Brain pericyte (primary cell): ENCODE data around the gene ACTL6B.
"Not testable (repeated sequence)": the region's sequence is repeated elsewhere in the genome, so short reads cannot be mapped to it uniquely, and the experiment has no call there.

ENCODE experiments used
- DNase-seq: peaks from one replicate; pipeline ENCODE4 v3.0.0-alpha.2; 2012; ENCODE audit warnings: low read depth, low spot score

The ACTL6B gene

DNA sequence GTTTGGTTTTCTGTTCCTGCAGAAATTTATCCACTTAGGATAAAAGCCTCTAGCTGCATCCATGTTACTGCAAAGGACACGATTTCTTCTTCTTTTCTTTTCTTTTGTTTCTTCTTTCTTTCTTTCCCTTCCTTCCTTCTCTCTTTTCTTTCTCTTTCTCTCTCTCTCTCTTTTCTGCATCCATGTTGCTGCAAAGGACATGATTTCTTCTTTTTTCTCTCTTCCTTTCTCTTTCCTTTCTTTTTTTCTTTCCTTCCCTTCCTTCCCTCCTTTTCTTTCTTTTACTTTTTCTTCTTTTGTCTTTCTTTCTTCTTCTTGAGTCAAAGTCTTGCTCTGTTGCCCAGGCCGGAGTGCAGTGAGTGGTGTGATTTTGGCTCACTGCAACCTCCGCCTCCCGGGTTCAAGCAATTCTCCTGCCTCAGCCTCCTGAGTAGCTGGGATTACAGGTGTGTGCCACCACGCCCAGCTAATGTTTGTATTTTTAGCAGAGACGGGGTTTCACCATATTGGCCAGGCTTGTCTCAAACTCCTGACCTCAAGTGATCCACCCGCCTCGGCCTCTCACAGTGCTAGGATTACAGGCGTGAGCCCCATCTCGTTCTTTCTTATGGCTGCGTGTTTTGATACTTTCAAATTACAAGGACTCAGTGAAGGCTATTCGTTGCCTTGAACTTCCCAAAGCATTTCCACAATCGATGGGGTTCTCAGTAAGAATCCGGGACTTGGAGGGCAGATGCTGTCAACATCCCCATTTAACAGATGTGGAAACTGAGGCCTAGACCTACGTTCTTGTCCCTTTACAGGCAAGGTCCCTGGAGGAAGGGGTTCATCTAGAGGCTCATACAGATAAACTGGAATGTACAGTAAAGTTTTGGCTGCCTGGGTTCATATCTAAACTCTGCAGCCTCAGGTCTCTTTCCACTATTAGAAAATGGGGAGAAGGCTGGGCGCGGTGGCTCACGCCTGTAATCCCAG lies 15.4 kb upstream of the ACTL6B start:
- no peak for DNase-seq

DNA sequence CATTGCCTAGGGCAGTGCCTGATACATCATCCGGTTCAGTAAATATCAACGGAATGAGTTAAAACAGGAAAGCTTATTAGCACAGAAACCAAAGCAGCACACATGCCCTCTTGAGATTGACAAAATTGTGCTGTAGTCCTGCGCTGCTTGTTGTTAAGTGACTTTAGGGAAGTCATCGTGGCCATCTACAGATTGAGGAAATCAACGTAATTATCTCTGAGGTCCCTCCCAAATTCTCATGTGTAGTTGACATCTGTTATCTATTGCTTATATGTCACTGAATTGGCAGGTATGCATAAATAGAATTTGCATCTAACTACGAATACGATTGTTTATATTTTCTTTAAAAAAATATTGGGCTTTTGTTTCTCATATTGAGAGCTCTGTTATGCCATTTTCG lies 13.8 kb upstream of the ACTL6B start:
- DNase-seq = no peak

GRCh38 chr7:100669106-100669505 lies 12.9 kb upstream of the ACTL6B start:
- DNase-seq = not testable (repeated sequence)

GRCh38 chr7:100668069-100668449 lies 11.8 kb upstream of the ACTL6B start:
- DNase-seq = no peak

- no peak for DNase-seq
Observed at GRCh38 chr7:100667331-100668068, 11.3 kb upstream of the ACTL6B start.

DNA sequence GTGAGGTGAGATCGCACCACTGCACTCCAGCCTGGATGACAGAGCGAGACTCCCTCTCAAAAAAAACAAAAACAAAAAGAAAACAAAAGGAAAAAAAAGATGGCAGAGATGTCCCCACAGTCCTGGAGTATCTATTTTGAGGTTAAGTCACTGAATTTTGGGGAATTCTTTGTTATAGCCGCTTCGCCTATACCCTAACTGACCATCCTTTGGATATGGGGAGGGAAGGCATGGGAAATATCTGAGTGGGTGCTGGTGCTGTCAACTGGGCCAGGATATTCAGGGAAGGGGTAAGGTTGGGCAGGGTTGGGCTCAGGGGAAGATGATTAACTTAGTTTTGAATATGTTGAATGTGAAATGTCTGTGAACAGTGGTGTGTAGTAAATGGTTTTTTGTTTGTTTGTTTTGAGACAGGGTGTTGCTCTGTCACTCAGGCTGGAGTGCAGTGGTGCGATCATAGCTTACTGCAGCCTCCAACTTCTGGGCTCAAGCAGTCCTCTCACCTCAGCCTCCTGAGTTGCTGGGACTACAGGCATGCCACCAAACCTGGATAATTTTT lies 9.0 kb upstream of the ACTL6B start:
- no peak for DNase-seq

GRCh38 chr7:100662194-100662776 lies 6.0 kb upstream of the ACTL6B start:
- DNase-seq = not testable (repeated sequence)

DNA sequence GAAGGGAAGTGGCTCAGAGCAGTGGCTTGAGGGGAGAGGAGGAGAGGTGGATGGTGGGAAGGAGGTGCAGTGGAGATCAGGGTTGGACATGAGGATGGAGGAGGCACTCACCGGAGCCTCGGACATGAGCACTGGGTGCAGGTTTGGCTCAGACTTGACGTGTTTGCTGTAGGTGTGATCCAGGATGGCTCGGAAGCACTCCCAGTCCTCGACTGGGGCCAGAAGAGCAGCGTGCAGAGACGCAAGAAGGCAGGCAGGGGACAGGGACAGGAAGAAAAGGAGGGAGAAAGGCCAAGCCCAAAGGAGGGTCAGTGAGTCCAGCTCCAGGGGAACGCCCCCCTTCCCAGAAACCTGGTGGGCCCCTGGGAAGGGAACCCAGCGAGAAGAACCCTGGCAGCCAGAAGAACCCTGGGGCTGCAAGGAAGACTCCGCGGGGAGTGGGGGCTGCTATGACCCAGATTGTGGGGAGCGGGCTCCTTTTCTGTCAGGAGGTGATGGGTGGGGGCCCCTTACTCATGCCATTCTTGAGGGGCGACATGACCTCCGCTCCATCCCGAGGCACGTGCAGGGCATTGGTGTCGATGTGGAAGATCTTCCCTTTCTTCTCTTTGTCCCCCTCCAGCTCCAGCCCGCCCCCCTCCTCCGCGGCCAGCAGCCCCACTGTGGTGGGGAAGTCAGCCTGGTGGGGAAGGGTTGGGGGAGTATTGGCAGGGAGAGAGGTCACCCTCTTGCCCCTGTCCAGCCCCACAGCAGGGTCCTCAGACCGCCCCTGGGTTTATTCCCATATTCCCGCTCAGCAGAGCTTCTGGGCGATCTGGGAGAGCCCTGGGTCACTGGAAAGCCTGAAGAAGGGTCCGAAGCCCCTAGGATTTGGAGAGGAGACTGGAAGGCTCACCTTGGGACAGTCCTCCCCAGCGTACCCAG lies 1.1 kb downstream of the ACTL6B start:
- DNase-seq = no peak

GRCh38 chr7:100649826-100650565 lies 6.3 kb downstream of the ACTL6B start:
- no peak for DNase-seq

DNA sequence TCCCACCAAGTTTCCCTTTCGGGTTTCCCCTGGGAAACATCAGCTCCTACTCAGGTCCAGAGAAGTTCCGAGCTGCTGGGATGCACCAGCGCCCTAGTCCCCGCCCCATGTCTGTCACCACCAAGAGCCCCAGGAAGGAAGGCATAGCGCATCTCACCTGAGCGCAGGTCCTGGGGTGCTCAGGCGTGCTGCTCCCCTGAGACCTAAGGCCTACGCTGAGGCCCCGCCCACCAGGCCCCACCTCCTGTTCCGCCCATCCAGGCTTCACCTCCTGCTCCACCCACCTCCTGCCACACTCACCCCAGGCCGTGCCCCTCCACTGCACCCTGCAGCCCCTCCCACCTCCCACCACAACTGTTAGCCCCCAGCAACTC lies 13.7 kb downstream of the ACTL6B start:
- no peak for DNase-seq

DNA sequence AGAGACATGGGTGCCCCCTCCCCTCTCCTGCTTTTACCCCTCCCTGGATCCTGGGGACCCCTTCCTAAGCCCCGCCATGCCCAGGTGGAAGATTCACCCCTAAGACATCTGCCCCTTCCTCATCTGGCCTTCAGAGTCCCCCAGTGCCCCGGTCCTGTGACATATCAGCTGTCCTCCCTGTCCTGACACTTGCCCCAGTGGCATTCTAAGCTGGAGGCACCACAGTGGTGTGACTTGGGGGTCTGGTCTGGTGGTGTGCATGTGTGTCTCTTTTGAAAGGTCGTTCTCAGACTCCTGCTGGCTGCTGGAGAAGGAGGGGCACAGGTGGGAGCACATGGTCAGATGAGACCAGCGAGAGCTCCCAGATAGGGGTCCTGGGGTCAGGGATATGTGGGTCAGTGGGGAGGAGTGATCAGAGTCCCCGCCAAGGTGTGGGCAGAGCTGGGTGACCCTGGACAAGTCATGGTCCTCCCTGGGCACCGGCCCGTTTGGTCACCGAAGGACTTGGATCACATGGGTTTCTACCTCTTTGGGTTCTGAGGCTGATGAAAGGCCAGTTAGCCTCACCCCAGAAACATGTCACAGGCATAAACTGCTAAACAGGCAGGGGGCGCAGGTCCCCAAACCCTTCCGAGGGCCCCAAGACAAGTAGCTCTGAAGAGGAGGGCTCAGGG lies 14.3 kb downstream of the ACTL6B start:
- no peak for DNase-seq

- DNase-seq = no peak
Observed at GRCh38 chr7:100641463-100641859, 14.8 kb downstream of the ACTL6B start, which contains the start of gene TFR2. Gene TFR2, minus strand, starts transcription at chr7:100641552. Its CDS starts 43 bp downstream, at chr7:100641509.

DNA sequence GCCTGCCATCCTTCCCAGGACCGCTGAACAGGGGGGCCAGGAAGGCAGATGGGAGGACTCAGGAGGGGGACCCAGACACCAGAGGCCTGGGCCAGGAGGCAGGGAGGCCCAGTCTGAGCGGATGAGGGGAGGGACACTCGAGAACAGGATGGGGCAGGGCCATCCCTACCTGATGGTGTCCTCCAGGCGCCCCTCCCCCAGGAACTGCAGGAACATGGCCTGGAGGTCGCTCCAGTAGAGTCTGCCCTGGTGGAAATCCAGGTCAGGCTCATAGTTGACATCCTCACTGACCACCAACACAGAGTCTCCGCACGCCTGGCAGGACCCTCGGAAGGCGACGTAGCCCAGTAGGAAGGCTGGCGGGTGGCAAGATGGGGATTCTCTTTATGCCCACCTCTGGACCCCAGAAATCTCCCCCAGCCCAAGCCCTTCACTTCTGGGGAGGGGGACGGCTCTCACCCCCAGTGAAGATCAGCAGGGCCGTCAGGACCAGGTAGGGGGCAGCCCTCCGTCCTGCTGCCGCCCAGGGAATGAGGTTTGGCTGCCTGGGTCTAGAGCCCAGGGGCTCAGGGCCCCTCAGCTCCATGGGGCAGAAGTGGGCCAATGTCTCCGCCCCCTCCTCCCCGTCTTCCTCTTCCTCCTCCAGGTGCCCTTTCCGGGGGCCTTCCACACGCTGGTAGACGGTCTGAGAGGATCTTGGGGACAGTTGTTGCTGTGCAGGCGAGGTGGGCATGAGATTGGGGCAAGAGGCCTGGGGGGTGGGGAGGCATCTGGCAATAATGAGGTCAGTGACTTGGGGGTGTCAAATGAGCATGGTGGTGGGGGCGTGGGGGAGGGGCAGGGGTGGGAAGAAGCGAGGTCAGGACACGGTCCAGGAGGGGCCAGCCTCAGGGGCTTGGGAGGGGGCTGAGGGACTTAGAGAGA lies 15.5 kb downstream of the ACTL6B start:
- no peak for DNase-seq

GRCh38 chr7:100639995-100640516 lies 16.2 kb downstream of the ACTL6B start:
- no peak for DNase-seq

DNA sequence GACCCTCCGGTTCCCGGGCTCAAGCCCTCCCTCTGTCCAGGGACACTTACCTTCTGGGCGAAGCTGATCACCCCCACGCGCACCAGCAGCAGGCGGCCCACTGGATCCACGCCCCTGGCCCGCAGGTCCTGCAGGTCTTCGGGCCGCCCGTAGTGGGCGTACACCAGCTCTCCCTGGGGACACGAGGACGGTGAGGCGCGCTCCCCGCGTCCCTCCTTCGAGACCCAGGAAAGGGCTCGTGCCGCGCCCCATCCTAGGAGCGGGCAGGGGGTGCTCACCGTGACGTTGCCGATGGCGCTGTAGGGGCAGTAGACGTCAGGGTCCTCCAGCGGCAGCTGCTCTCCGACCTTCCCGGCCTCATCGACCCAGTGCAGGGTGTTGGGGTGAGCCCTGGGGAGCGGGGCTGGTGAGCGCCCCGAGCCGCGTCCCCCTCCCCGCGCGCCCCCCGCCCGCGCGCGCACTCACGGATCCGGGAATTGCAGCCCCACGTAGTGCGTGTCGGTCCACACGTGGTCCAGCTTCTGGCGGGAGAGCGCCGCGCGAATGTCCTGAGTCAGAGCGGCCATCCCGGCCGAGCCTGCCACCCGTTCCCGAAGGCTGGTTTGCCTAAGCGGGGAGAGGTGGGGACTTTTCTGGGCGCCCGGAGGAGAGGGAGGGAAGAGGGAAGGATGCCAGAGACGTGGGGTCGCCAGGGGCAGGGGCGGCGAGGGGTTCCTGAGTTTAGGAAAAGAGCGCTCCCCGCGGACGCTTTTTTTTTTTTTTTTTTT lies 23.1 kb downstream of the ACTL6B start:
- no peak for DNase-seq

- DNase-seq = no peak
Observed at GRCh38 chr7:100630066-100630465, 26.2 kb downstream of the ACTL6B start.

DNA sequence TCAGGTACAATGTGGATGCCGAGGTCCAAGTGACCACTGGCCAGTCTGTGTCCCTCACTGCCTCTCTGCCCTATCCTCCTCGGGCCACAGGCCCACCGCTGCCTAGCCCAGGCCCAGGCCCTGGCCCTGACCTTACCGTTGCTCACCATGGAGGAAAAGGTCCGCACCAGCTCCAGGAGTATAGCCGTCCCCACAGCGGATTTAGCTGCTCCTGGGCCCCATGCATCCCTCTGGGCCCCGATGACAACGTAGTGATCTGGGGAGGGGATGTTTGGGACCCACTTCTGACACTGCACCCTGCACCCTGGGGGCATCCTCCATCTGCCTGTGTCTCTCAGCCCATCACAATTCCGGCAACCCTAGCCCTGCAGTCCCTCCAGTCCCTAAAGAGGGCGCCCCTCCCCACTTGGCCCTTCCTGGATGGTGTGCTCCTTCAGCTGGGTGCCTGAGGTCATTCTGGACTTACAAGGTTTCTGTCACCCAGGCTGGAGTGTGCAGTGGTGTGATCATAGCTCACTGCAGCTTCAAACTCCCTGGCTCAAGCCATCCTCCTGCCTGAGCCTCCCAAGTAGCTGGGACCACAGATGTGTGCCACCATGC lies 27.0 kb downstream of the ACTL6B start:
- no peak for DNase-seq
